ENCODE results near the gene IQGAP2. TPM values are rescaled to one million over a fixed set of nuclear protein-coding genes. Genes with fewer than 3 reads are reported as not detected.

The IQGAP2 gene
- total RNA-seq, 3 donors from 2014 or later (not counting 1 experiment from before 2014, with no cell fraction given), result 172 to 218 (median 207) TPM

- no peaks in the 10 kb centered on the region for H3K9me3 Mint-ChIP-seq
- H3K4me3 ChIP-seq (ENCODE audit: low read length), result no peak overlapping the region
- no peak for TF ChIP-seq CTCF (IDR thresholded peaks at IDR 0.05)
- peaks cover 21% of the 10 kb centered on the region for H3K4me1 ChIP-seq (ENCODE audit: control insufficient read depth, insufficient read depth, low read length)
- intact Hi-C loops (cut with micrococcal nuclease), result no loop called here
- ATAC-seq, result no peak
- WGBS (ENCODE audit: insufficient coverage), result 92% methylated on average over 2 of the region's 2 CpGs
- no peaks in the 10 kb centered on the region for H3K36me3 Mint-ChIP-seq
- DNase-seq, result no peak
- no peaks in the 10 kb centered on the region for H3K36me3 ChIP-seq (ENCODE audit: control insufficient read depth, insufficient read depth, low read length)
- no peak overlapping the region for H3K27ac ChIP-seq (ENCODE audit: low read length)
- H3K9me3 ChIP-seq (ENCODE audit: control insufficient read depth, insufficient read depth, low read length), result no peaks in the 10 kb centered on the region
- no peaks in the 10 kb centered on the region for H3K27me3 Mint-ChIP-seq (ENCODE audit: low read depth in 2 of 2)
- peaks cover 23 to 29% of the 10 kb centered on the region in 2 donors for H3K4me1 Mint-ChIP-seq
- no peak overlapping the region for H3K4me3 Mint-ChIP-seq
- no peaks in the 10 kb centered on the region for H3K27me3 ChIP-seq (ENCODE audit: control insufficient read depth, insufficient read depth, low read length)
- H3K27ac Mint-ChIP-seq, result no peak overlapping the region
These were observed 341.5 kb downstream of the IQGAP2 start for GRCh38 chr5:76744632-76745031.

- Histone ChIP-seq H3K27ac (ENCODE audit: low read length) (no peak overlapping the region), H3K9me3 (ENCODE audit: control insufficient read depth, insufficient read depth, low read length) (no peaks in the 10 kb centered on the region), H3K36me3 (ENCODE audit: control insufficient read depth, insufficient read depth, low read length) (no peaks in the 10 kb centered on the region), H3K4me3 (ENCODE audit: low read length) (no peak overlapping the region), H3K4me1 (ENCODE audit: control insufficient read depth, insufficient read depth, low read length) (peaks cover 10% of the 10 kb centered on the region), H3K27me3 (ENCODE audit: control insufficient read depth, insufficient read depth, low read length) (no peaks in the 10 kb centered on the region)
- H3K27ac Mint-ChIP-seq, result no peak overlapping the region
- WGBS (ENCODE audit: insufficient coverage), result 89% methylated on average over 3 of the region's 3 CpGs
- intact Hi-C loops (cut with micrococcal nuclease), result no loop called here
- H3K4me3 Mint-ChIP-seq, result no peak overlapping the region
- no peaks in the 10 kb centered on the region for H3K27me3 Mint-ChIP-seq (ENCODE audit: low read depth in 2 of 2)
- TF ChIP-seq CTCF (IDR thresholded peaks at IDR 0.05), result no peak
- H3K36me3 Mint-ChIP-seq, result no peaks in the 10 kb centered on the region
- H3K9me3 Mint-ChIP-seq, result no peaks in the 10 kb centered on the region
- ATAC-seq (no peak), DNase-seq (no peak)
- peaks cover 16 to 27% of the 10 kb centered on the region in 2 donors for H3K4me1 Mint-ChIP-seq
These were observed 342.6 kb downstream of the IQGAP2 start for GRCh38 chr5:76745670-76746069.

- no peaks in the 10 kb centered on the region for H3K36me3 Mint-ChIP-seq
- WGBS (ENCODE audit: insufficient coverage), result no CpG with 5 or more reads among the region's 2 CpGs
- H3K9me3 Mint-ChIP-seq, result no peaks in the 10 kb centered on the region
- Histone ChIP-seq H3K4me3 (ENCODE audit: low read length) (no peak overlapping the region), H3K4me1 (ENCODE audit: control insufficient read depth, insufficient read depth, low read length) (peaks cover 5% of the 10 kb centered on the region), H3K9me3 (ENCODE audit: control insufficient read depth, insufficient read depth, low read length) (no peaks in the 10 kb centered on the region), H3K27ac (ENCODE audit: low read length) (no peak overlapping the region), H3K36me3 (ENCODE audit: control insufficient read depth, insufficient read depth, low read length) (no peaks in the 10 kb centered on the region), H3K27me3 (ENCODE audit: control insufficient read depth, insufficient read depth, low read length) (no peaks in the 10 kb centered on the region)
- no peaks in the 10 kb centered on the region for H3K27me3 Mint-ChIP-seq (ENCODE audit: low read depth in 2 of 2)
- intact Hi-C loops (cut with micrococcal nuclease), result no loop called here
- H3K27ac Mint-ChIP-seq, result no peak overlapping the region
- no peak for TF ChIP-seq CTCF (IDR thresholded peaks at IDR 0.05)
- no peak for ATAC-seq
- H3K4me1 Mint-ChIP-seq, result peaks cover 6 to 17% of the 10 kb centered on the region in 2 donors
- H3K4me3 Mint-ChIP-seq, result no peak overlapping the region
- no peak for DNase-seq
These were observed 343.6 kb downstream of the IQGAP2 start for GRCh38 chr5:76746677-76747076.

- no peaks in the 10 kb centered on the region for H3K4me1 ChIP-seq (ENCODE audit: control insufficient read depth, insufficient read depth, low read length)
- no peaks in the 10 kb centered on the region for H3K9me3 Mint-ChIP-seq
- H3K9me3 ChIP-seq (ENCODE audit: control insufficient read depth, insufficient read depth, low read length), result no peaks in the 10 kb centered on the region
- no peak overlapping the region for H3K4me3 Mint-ChIP-seq
- intact Hi-C loops (cut with micrococcal nuclease), result no loop called here
- no peak for DNase-seq
- no peak for ATAC-seq
- no peaks in the 10 kb centered on the region for H3K36me3 Mint-ChIP-seq
- TF ChIP-seq CTCF (IDR thresholded peaks at IDR 0.05), result no peak
- H3K36me3 ChIP-seq (ENCODE audit: control insufficient read depth, insufficient read depth, low read length), result no peaks in the 10 kb centered on the region
- no peak overlapping the region for H3K4me3 ChIP-seq (ENCODE audit: low read length)
- no peaks in the 10 kb centered on the region for H3K27me3 ChIP-seq (ENCODE audit: control insufficient read depth, insufficient read depth, low read length)
- no peak overlapping the region for H3K27ac ChIP-seq (ENCODE audit: low read length)
- H3K27ac Mint-ChIP-seq, result no peak overlapping the region
- WGBS (ENCODE audit: insufficient coverage), result 75% methylated on average over 13 of the region's 13 CpGs
- peaks cover 0 to 12% of the 10 kb centered on the region in 2 donors for H3K4me1 Mint-ChIP-seq
- H3K27me3 Mint-ChIP-seq (ENCODE audit: low read depth in 2 of 2), result no peaks in the 10 kb centered on the region
These were observed 344.6 kb downstream of the IQGAP2 start for GRCh38 chr5:76747706-76748105.
